Activated CD8-positive, alpha-beta memory T cell treated with anti-CD3 and anti-CD28 coated beads, Interleukin-2, amount 10 ng/mL, durations not matched to agents 7 days and 5 days (primary cell): ENCODE results near the gene IGF1R. TPM values are rescaled to one million over a fixed set of nuclear protein-coding genes. Genes with fewer than 3 reads are reported as not detected.

Experiments
- ATAC-seq: fragments of 150-1000 bp; cut with Tn5 transposase; one replicate; pipeline ENCODE4 v1.10.0; 2021; ENCODE audit warnings: moderate library complexity
- CTCF ChIA-PET: fragments of 350-600 bp; sonication (Branson Sonifier 250); formaldehyde crosslinking; loops from one replicate; lab custom pipeline; 2021; ENCODE audit warnings: antibody characterized with exemption; lab: Charles Lee
- DNase-seq: peaks from one replicate; pipeline ENCODE4 v3.0.0-alpha.2; 2020
- H3K27ac Mint-ChIP-seq: one replicate; pipeline ENCODE4 v1.8.0; 2021; ENCODE audit warnings: mild to moderate bottlenecking, mixed read lengths
- H3K27me3 Mint-ChIP-seq: one replicate; pipeline ENCODE4 v1.8.0; 2021; ENCODE audit warnings: mixed read lengths
- H3K36me3 Mint-ChIP-seq: one replicate; pipeline ENCODE4 v1.8.0; 2021; ENCODE audit warnings: mild to moderate bottlenecking, mixed read lengths
- H3K4me1 Mint-ChIP-seq: one replicate; pipeline ENCODE4 v1.8.0; 2021; ENCODE audit warnings: mixed read lengths
- H3K4me3 Mint-ChIP-seq: one replicate; pipeline ENCODE4 v1.8.0; 2021; ENCODE audit warnings: mild to moderate bottlenecking, moderate library complexity, mixed read lengths
- H3K9me3 Mint-ChIP-seq: one replicate; pipeline ENCODE4 v1.8.0; 2022; ENCODE audit warnings: low read depth, mixed read lengths
- total RNA-seq, 2 experiments: library from RNA; stranded (reverse); gene quantifications; one replicate each; pipeline ENCODE4 v1.2.3, GENCODE V29; 2021

Gene IGF1R
- total RNA-seq, 2 experiments from 2014 or later = 6.2 to 7.0 TPM

DNA sequence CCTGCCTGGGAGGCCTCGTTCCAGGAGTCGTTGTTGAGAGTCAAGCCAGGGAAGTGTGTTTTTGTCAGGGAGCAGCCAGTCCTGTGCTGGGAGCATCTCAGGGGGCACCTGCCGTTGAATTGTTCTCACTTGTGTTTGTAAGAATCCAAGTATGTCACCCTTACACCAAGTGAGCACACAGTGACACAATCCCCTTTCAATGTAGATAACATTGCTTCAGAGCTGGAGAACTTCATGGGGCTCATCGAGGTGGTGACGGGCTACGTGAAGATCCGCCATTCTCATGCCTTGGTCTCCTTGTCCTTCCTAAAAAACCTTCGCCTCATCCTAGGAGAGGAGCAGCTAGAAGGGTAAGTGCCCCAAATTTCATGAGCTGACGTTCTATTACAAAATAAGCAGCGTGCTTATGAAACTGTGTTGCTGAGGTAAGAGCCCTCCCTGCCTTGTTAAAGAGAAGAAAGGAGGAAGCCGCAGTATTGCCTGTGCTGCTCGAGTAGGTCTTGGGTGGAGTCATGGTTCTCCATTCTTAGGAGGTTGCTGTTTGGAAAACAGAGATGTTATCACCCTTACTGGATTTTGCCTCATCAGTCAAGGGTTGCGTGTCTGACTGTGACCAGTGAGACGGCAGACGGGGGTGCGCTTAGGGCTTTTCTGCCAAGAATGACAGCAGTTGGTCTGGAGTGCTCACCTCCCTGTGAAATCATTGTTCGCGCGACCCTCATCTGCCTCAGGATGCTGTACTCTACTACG lies 251.1 kb downstream of the IGF1R start:
- H3K27me3 Mint-ChIP-seq = no peaks in the 10 kb centered on the region
- H3K4me3 Mint-ChIP-seq = no peak overlapping the region
- CTCF ChIA-PET = no interaction called here
- no peaks in the 10 kb centered on the region for H3K9me3 Mint-ChIP-seq
- no peak for DNase-seq
- no peak overlapping the region for H3K27ac Mint-ChIP-seq
- no peak for ATAC-seq
- no peaks in the 10 kb centered on the region for H3K36me3 Mint-ChIP-seq
- peaks cover 6% of the 10 kb centered on the region for H3K4me1 Mint-ChIP-seq

DNA sequence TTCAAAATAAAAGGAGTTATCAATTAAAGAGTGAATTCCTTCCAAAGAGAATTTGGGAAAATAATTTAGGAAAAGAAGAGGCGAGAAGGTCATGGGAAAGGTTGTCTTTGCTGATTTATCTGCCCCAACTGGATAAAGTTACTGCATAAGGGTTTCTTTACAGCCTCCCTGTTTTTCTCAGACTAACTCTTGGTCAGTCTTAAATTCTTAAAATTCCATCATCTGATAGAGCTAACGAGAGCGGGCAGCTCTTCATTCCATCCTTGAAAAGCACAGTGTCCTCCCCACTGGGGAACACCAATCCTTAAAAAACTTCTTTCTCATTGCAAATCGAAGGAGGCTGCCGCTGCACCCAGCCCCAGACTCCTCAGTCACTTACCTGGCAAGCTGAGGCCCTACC lies 252.0 kb downstream of the IGF1R start:
- Mint-ChIP-seq H3K4me1 (peaks cover 6% of the 10 kb centered on the region), H3K27ac (no peak overlapping the region), H3K27me3 (no peaks in the 10 kb centered on the region), H3K36me3 (no peaks in the 10 kb centered on the region), H3K4me3 (no peak overlapping the region), H3K9me3 (no peaks in the 10 kb centered on the region)
- ATAC-seq = no peak
- CTCF ChIA-PET = no interaction called here
- no peak for DNase-seq

DNA sequence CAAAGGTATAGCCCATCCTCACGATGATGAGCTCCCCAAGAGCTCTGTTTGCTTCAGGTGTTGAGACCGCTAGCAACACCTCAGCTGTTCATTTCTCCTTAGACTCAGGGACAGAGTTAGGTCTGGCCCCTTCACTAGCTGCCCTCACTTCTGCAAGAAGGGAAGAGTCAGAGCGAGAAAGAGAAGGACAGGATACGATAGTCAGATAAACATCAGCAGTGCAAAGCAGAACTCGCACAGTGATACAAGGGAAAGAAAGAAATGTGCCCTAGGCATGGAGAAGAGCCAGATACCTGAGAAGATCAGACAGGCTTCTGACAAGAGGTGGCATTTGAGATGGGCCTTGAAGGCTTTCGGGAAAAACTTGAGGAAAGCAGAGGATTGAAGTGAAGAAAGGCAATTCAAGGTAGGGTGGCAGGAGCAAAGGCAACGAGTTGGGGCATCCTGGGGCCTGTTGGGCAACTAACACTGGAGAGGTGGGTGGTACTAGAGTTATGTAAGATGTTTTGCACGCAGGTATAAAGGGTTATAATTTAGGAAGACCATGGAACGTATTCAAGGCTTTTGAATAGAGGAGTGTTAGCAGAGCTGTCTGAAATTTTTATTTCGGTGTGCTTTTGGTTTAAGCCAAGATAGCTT lies 253.2 kb downstream of the IGF1R start:
- ATAC-seq = no peak
- no peaks in the 10 kb centered on the region for H3K27me3 Mint-ChIP-seq
- DNase-seq = no peak
- CTCF ChIA-PET = no interaction called here
- no peak overlapping the region for H3K4me3 Mint-ChIP-seq
- no peaks in the 10 kb centered on the region for H3K9me3 Mint-ChIP-seq
- H3K27ac Mint-ChIP-seq = no peak overlapping the region
- no peaks in the 10 kb centered on the region for H3K36me3 Mint-ChIP-seq
- H3K4me1 Mint-ChIP-seq = peaks cover 6% of the 10 kb centered on the region

DNA sequence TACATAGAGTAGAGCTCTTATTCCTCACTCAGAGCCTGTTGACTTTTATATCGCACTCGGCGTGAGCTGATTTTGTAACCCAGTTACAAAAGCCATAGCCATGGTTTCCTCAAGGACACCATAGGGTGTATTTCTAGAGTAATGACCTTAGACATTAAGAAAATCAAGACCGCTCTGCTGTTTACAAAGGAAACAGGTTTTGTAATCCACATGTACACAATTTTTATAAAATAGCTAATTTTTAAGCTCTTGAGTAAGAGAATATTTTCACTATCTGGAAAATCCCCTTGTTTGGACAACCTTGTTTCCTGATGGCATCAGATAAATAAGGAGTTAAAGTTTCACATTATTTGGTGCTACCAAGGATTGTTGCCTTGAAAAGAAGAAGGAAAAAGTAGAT lies 254.6 kb downstream of the IGF1R start:
- no peak overlapping the region for H3K4me3 Mint-ChIP-seq
- no peaks in the 10 kb centered on the region for H3K27me3 Mint-ChIP-seq
- ATAC-seq (no peak), DNase-seq (no peak)
- CTCF ChIA-PET = interaction anchor here (0.5 kb wide), 1 partner anchor 305 kb away, joined by 4 read pairs; no protein-coding TSS in a partner anchor
- H3K9me3 Mint-ChIP-seq = no peaks in the 10 kb centered on the region
- H3K4me1 Mint-ChIP-seq = peaks cover 6% of the 10 kb centered on the region
- H3K27ac Mint-ChIP-seq = no peak overlapping the region
- no peaks in the 10 kb centered on the region for H3K36me3 Mint-ChIP-seq

DNA sequence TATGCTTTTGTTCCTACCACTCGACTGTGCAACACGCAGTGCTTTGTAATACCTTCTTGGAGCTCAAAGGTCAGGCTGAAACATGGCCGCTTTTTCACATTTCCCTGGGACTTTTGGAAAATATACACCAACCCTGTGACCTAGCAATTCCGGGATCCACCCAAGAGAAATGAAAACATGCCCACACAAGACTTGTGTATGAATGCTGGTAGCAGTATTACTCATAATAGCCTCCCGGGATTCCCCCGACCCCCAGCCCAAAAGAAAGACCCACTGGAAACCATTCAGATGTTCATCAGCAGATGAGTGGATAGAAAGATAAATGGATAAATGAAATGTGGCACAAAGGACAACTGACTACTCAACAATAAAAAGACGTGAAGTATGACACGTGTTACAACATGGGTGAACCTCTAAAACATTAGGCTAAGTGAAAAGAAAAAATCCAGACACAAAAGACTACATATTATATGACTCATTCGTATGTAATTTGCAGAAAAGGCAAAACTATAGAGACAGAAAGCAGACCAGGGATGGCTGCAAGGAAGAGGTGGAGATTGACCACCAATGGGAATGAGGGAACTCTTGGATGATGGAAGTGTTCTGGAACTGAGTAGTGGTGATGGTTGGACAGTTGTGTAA lies 255.2 kb downstream of the IGF1R start:
- no peak overlapping the region for H3K27ac Mint-ChIP-seq
- no peak overlapping the region for H3K4me3 Mint-ChIP-seq
- peaks cover 6% of the 10 kb centered on the region for H3K4me1 Mint-ChIP-seq
- H3K36me3 Mint-ChIP-seq = no peaks in the 10 kb centered on the region
- ATAC-seq (no peak), DNase-seq (no peak)
- CTCF ChIA-PET = interaction anchor here (0.5 to 1.5 kb wide), 3 partner anchors 10 to 305 kb away, joined by 3 to 4 read pairs (median 4); no protein-coding TSS in a partner anchor
- no peaks in the 10 kb centered on the region for H3K9me3 Mint-ChIP-seq
- H3K27me3 Mint-ChIP-seq = no peaks in the 10 kb centered on the region

DNA sequence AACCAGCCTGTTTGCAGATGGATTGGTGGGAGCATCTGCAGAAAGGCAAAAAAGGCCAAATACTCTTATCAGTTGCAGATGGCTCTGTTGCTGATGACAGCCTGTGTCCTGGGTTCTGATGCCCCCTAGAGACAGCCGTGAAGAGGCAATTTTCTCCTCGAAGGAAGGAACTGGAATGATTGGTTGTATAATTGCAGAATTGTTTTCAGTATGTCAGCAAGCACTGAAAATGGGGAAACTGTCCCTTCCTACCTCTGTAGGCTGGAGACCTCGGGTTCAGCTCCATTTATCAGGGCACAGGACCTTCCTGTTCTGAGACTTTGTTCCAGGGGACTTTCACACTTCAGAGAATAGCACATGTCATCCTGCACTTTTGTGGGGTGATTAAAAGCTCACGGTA lies 256.2 kb downstream of the IGF1R start:
- Mint-ChIP-seq H3K4me3 (no peak overlapping the region), H3K27ac (no peak overlapping the region), H3K36me3 (no peaks in the 10 kb centered on the region), H3K4me1 (peaks cover 6% of the 10 kb centered on the region), H3K27me3 (no peaks in the 10 kb centered on the region), H3K9me3 (no peaks in the 10 kb centered on the region)
- ATAC-seq (no peak), DNase-seq (no peak)
- CTCF ChIA-PET = interaction anchor here (1.0 to 1.5 kb wide), 3 partner anchors 11 to 172 kb away, joined by 3 to 4 read pairs (median 3); no protein-coding TSS in a partner anchor

DNA sequence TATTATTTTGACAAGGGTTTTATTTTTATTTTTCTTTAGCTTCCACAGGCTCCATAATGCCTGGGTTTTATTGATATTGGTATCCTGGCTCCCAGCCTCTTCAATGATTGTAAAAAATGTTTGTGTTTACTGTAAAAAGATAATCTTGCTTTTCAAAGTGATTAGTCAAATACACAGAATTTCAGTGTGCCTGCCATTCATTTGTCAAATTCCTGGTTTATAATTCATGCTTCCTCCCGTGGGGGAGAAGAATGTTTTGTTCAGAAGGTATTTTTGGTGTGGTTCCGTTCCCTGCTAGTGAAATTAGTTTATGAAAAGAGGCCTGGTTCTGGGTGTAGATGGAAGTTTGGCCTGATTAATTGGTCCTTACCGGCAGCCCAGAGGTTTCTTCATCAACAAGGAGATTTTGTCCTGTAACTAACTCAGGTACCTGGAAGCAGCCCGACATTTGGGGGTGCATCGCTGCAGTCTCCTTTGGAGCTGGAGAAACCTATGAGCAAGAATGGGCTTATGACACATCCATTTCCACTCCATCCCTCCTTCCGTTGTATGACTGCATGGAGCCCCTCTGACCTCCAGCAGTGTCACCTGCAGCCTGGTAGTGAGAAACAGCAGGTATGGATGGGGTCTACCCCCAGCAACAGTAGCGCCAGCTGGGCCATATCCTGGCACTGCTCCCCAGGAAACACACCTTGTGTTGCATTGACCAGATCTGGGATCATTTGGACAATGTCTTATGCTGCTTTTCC lies 257.8 kb downstream of the IGF1R start:
- Mint-ChIP-seq H3K9me3 (no peaks in the 10 kb centered on the region), H3K27me3 (no peaks in the 10 kb centered on the region), H3K4me3 (no peak overlapping the region), H3K27ac (no peak overlapping the region), H3K36me3 (no peaks in the 10 kb centered on the region), H3K4me1 (peaks cover 6% of the 10 kb centered on the region)
- ATAC-seq (no peak), DNase-seq (no peak)
- CTCF ChIA-PET = interaction anchor here (0.7 to 2.0 kb wide), 2 partner anchors 24 to 51 kb away, joined by 3 to 6 read pairs; no protein-coding TSS in a partner anchor

DNA sequence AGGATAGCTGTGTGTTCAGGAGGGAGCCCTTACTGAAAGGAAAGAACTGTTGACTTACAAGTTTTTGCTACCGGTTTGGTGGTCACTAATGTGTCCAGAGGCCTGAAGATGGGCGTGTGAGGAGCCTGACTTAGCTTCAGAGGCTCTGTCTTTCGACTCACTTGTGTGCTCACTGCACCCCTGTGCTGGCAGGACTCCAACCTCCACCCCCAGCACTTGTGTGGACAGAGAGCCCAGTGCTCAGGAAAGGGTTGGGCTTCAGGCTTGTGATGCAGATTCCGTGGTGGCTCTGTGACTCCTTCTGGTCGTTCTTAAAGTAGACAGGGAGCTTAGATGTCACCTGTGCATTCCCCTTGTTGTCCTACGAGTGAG lies 258.4 kb downstream of the IGF1R start:
- H3K27me3 Mint-ChIP-seq = no peaks in the 10 kb centered on the region
- DNase-seq = no peak
- no peaks in the 10 kb centered on the region for H3K36me3 Mint-ChIP-seq
- peaks cover 1% of the 10 kb centered on the region for H3K4me1 Mint-ChIP-seq
- no peak overlapping the region for H3K4me3 Mint-ChIP-seq
- no peaks in the 10 kb centered on the region for H3K9me3 Mint-ChIP-seq
- CTCF ChIA-PET = interaction anchor here (2.0 kb wide), 1 partner anchor 25 kb away, joined by 6 read pairs; no protein-coding TSS in a partner anchor
- no peak overlapping the region for H3K27ac Mint-ChIP-seq
- no peak for ATAC-seq

DNA sequence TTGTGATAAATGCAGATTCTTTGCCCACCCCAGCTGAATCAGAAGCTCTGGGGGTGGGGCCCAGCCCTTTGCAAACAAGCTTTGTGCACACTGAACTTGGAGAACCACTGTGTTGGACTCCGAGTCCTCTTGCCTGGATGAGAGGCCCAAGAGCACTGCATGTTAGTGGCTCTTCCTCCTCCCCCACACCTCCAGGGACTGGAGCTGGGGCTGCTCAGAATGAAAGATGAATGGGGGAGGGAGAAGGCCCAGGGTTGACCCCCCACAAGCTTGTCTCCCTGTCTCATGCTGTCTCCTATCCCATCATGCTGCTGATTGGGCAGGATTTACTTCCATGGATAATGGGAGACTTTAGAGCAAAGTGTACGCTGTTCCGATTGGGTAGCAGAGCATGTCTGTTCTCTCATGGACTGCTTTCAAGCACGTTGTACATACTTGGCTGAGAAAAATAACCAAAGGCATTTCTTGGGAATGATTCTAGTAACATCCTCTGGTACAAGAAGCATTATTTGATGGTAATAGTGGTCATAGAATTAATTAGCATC lies 259.7 kb downstream of the IGF1R start:
- Mint-ChIP-seq H3K4me3 (no peak overlapping the region), H3K27ac (no peak overlapping the region), H3K36me3 (no peaks in the 10 kb centered on the region), H3K4me1 (no peaks in the 10 kb centered on the region), H3K9me3 (no peaks in the 10 kb centered on the region), H3K27me3 (no peaks in the 10 kb centered on the region)
- CTCF ChIA-PET = no interaction called here
- ATAC-seq (no peak), DNase-seq (no peak)

DNA sequence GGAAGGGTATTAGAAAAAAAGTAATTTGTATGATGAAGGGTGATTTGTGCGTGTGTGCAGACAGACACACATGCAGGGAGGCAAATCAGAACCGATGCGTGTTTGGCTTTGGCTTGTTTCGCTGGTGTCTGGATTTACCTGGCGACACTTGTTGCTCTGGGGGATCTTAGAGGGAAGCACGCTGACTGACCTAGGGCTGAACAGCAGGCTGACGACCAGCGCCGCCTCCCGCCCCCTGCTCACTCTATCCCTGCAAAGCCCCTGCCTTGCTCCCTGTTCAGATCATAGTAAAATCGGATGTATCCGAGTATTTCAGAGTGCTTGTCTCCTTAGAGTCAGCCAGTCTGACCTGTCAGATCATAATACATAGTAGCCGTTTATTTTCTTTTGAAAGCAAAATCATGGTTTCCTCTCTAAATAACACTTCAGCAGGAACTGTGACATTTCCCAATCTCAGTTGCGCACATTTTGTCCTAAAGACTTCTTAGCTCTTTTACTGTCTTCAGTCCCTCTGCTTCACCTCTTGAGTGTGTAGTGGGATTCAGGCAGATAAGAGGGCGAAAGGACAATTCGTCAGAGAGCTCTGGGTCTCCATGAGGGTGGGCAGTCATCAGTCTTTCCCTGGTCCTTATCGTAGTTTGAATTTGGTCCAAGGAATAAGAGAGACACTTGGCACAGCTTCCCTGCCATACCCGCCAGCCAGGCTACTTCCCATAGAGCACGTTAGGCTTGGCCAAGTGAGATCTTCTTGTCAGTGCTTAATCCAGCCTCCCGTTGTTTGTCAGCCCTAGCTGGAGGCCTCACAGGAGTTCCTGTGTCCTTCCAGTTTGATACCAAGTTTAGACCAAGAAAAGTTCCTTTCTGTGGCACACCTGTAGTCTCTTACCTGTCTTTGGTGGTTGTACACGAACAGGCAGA lies 261.9 kb downstream of the IGF1R start:
- H3K27me3 Mint-ChIP-seq = no peaks in the 10 kb centered on the region

DNA sequence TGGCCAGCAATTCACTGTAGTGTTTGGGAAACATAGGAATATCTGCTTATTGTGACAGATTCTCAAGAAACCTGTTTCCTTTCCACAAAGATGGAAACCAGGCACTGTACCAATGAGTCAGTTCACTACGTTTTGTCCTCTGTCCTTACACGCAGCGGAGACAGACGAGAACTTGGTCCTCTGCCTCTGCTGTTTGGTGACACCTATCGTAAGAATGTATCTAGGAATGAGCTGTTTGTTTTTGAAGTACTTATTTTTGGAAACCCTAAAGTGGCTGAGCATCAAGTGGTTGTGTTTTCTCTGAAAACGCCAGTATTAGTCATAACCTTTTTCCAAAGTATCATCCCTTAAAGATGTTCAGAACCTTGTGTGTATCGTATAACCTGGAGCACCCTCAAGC lies 266.3 kb downstream of the IGF1R start:
- ATAC-seq (no peak), DNase-seq (no peak)
- Mint-ChIP-seq H3K27me3 (no peaks in the 10 kb centered on the region), H3K27ac (no peak overlapping the region), H3K36me3 (peaks cover 2% of the 10 kb centered on the region), H3K4me1 (peaks cover 9% of the 10 kb centered on the region), H3K4me3 (no peak overlapping the region), H3K9me3 (no peaks in the 10 kb centered on the region)
- CTCF ChIA-PET = no interaction called here

More for the DNA sequence above, 261.9 kb downstream of the IGF1R start:
- DNase-seq = no peak
- ATAC-seq = no peak
- Mint-ChIP-seq H3K4me3 (no peak overlapping the region), H3K27ac (no peak overlapping the region), H3K36me3 (no peaks in the 10 kb centered on the region), H3K4me1 (peaks cover 7% of the 10 kb centered on the region), H3K9me3 (no peaks in the 10 kb centered on the region)
- CTCF ChIA-PET = interaction anchor here (1.7 kb wide), 1 partner anchor 391 kb away, joined by 4 read pairs; no protein-coding TSS in a partner anchor

DNA sequence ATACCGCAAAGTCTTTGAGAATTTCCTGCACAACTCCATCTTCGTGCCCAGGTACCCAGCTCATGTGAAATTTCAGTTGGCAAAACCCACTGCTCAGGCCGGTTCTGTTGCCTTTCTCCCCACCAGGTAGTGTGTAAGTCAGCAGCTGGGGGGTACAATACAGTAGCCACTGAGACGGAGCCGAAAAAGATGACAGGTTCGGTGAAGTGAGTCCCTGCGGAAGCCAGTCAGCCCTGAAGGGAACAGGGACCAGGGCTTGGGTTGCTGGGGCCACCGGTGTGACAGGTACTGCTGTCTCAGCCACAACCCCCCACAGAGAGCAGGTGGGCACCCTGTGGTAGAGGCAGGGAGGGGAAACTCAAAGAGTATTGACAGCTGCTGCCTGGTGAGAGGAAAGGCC lies 268.5 kb downstream of the IGF1R start:
- DNase-seq (no peak), ATAC-seq (no peak)
- no peak overlapping the region for H3K27ac Mint-ChIP-seq
- no peaks in the 10 kb centered on the region for H3K27me3 Mint-ChIP-seq
- no peak overlapping the region for H3K4me3 Mint-ChIP-seq
- H3K4me1 Mint-ChIP-seq = peaks cover 20% of the 10 kb centered on the region
- CTCF ChIA-PET = interaction anchor here (0.7 kb wide), 1 partner anchor 495 kb away, joined by 3 read pairs; no protein-coding TSS in a partner anchor
- H3K36me3 Mint-ChIP-seq = peaks cover 2% of the 10 kb centered on the region
- no peaks in the 10 kb centered on the region for H3K9me3 Mint-ChIP-seq
